Measurements from ENCODE around the gene PDAP1.
A peak's percentile ranks its signal among the peaks of the same experiment; 100 is the strongest.

Gene PDAP1

DNA sequence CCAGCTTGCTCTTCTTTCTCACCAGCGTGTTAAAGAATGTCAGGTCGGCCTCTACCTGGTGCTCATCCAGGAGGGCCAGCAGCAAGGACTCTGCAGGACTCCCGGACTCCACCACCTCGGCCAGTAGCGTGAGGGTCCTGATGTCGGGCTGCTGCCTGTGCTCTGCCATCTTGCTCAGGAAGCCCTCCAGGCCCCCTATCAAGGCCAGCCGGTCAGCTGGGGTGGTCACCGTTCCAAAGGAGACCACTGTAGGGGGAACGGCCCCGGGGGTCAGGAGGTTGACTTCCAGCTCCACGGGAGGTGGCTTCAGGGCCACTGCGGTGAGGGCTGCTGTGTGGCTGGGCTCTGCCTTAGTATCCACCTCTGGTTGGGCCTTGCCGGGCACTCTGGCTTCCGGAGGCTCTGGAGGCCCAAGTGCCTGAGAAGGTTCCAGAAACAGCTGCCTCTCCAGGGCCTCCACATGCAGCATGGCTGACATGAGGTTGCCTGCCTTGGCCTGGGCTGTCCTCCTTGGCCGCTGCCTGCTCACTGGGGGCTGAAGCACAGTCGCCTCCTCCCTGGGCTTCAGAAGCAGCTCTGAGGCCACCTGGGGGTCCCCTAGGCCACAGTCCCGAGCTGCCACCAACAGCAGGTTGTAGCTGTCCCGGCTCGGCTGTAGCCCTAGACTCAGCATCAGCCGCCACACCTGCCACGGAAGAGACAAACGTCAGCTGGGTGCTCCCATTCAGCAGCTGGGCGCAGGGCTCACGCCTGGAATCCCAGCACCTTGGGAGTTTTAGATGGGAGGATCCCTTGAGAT is 16.7 kb upstream of the PDAP1 start:
- no peak for DNase-seq

DNA sequence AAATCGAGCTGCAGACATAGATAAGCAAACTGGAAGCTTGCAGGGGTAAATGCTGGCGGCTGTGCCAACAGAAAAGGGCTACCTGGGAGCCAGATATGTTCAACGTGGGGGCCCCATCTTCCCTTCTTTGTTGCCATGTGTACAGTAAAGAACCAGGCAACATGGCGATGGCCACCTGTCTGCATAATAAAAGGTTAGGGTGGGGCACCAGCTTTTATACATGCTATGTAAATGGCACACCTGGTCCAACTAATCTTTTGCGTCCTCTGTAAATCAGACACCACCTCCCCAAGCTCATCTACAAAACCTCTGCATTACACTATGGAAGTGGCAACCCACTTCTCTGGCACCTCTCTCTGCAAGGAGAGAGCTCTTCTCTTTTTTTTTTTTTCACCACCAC is 14.2 kb upstream of the PDAP1 start:
- DNase-seq = no peak

DNA sequence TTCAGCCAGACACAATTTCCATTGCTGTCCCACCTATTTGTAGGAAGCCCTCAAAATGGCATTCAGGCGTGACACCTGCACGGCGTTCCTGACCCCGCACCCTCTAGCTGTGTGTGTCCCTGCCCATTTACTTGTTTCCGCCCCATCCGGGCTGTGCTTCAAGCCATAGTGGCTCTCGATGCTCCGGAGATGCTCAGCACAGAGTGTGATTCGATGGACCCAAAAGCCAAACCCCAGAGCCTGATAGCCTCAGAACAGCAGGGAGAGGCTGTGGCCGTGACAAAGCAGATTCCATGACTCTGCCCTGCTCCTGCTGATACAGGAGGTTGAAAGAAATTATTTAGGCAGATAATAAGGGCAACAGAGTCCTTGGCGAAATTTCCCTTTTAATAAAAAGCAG is 13.8 kb upstream of the PDAP1 start:
- DNase-seq = no peak

DNA sequence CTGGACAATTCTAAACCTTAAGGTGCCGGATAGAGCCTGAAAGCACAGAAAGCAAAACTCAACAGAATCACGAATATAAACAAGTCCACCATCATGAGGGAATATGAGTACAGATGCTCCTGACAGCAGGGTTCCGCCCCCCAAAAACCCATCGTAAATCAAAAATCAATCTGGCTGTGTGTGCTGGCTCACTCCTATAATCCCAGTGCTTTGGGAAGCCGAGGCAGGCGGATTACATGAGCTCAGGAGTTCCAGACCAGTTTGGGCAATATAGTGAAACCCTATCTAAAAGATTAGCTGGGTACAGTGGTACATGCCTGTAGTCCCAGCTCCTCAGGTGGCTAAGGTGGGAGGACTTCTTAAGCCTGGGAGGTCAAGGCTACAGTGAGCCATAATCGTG is 12.6 kb upstream of the PDAP1 start:
- no peak for DNase-seq

DNA sequence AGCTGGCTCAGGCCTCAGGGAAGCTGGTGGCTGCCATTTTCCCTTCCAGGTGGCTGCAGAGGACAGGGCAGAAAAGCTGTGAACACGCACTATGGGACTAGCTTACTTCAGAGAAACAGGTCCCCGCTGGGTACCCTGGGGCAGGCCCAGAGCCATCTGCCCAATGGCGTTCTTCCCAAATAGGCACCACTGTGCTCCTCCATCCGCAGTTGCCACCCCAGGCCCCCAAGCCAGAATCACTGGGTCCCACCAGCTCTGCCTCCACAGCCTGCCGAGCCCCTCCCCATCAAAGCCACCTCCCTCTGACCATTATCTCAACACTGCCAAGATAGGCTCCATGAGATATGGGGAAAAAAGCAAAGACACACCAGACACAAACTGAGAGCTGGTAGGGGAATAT is 11.8 kb upstream of the PDAP1 start:
- no peak for DNase-seq

DNA sequence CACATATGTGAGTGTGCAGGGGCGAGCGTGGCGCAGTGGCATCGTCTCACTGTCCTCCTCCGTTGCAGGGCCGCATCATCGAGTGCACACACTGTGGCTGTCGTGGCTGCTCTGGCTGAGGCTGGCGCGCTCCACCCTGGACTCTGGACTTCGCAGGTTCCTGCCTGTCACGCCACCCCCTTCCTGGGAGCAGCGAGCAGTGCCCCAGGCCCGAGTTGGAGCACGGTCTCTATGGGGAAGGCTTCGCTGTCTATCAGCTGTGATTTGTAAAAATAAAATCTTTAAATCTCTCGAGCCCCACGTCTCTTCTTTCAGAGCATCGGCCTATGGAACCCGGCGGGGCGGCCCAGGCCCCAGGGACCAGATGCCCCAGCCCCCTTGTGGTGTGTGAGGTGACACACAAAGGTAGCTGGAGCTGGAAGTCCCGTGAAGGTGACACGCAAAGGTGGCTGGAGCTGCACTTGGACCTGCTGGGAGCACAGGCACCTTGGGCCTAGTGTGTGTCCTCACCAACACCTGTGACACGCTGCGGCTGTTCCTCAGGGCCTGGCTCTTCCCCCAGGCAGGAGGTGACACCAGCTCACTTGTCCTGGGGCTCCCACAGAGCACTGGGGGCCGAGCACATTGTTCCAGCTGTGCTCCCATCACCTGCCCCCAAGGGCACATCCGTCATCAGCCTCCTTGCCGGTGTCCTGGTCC is 11.1 kb upstream of the PDAP1 start:
- no peak for DNase-seq

DNA sequence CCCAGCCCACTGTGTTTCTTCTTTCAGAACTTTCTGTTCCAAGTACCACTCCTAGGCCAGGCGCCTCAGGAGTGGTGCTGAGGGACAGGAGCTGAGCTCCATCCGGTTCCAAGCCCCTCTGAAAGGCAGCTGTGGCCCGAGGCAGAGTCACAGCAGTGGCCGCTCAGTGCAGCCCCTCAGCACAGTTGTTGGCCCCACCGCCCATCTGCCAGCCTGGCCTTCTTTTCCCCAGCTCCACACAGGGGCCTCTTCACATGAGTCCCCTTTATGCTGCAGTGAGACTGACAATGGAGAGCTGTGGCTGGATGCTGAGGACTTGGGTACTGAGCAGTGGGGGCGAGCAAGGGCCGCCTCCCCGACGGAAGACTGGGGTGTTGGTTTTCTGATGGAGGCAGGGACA is 9.9 kb upstream of the PDAP1 start:
- DNase-seq = no peak

DNA sequence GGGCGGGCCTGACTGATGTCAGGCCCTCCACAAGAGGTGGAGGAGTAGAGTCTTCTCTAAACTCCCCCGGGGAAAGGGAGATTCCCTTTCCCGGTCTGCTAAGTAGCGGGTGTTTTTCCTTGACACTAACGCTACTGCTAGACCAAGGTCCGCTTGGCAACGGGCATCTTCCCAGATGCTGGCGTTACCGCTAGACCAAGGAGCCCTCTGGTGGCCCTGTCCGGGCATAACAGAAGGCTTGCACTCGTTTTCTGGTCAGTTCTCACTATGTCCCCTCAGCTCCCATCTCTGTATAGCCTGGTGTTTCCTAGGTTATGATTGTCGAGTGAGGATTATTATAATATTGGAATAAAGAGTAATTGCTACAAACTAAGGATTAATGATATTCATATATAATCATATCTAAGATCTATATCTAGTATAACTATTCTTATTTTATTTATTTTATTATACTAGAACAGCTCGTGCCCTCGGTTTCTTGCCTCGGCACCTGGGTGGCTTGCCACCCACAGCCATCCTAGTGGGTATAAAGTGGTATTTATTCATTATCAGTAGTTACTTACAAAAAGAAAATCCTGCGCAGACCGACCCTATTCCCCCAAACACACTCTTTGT is 7.2 kb upstream of the PDAP1 start:
- peak; percentile 31 to 35 for DNase-seq

DNA sequence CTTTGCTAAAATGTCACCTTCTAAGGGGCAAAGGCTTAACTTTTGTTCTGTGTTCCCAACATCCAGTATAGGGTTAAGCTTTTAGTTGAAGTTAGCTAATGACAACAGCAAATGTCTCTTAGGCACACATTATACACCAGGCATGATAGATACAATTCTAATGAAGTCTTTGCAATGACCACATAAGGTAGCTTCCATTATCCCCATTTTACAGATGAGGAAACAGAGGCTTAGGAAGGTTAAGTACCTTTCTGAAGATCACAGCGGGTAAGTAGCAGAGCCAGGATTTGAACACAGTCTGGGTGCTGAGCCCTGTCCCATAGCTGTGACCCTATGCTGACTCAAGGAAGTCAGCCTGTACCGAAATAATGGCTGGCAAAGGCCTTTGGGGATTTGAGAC is 2.2 kb upstream of the PDAP1 start:
- no peak for DNase-seq

DNA sequence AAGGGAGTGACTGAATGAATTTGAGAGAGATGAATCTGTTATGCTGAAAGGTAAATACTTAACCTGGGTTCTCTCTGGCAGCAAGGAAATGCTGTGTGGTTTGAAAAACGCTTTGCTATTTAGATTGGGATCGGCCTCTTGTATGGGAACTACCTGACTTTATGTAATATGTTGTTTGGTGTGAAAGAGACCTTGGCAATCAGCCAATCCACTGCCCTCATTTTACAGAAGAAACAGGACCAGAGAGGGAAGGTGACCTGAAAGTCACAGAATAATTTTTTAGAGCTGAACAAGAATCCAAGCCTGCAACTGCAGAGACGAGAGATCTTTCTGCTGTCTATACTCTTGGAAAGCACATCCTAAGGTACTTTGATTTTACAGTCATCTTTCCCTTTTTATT is 1.4 kb upstream of the PDAP1 start:
- DNase-seq = peak in 1 of 2 donors; percentile 31

DNA sequence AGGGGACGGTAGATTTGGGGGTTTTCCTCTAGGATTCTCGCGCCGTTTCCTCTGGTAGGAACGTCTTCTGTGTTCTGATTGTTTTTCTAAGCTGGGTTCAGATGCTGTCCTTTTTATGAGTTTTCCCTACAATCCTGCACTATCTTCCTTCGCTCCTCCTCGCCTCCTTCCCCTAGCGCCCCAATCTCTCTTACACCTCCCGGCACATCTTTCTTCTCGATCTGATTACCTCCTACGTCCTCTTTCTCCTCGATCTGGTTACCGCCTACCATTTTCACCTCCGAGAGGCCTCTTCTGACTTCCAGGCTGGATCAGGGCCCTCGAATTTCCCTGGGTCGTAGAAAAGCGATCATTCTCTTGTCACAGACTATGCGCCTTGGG is 785 bp upstream of the PDAP1 start:
- DNase-seq = no peak

DNA sequence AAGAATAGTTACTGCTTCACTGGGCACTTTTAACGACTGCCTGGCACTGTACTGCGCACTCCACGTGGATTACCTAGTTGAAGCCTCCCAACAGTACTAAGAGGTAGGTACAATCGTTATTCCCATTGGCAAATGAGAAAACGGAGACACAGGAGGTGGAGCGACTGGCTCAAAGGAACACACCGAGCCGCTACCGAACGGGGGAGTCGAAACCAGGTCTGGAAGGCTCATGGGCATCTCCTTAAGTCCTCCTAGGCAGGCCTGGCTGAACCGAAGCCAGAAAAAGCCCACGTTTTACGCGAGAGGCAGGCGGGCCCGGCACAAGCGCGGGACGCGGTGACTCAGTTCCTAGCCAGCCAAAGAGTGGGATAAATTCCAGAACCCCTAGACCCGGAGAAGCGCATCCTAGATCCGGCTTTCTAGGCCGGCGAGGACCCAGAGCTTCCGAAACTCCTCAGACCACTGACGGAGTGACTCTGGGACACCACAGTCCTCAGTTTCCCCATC is 472 bp downstream of the PDAP1 start:
- peak in 1 of 2 donors; percentile 29 for DNase-seq

DNA sequence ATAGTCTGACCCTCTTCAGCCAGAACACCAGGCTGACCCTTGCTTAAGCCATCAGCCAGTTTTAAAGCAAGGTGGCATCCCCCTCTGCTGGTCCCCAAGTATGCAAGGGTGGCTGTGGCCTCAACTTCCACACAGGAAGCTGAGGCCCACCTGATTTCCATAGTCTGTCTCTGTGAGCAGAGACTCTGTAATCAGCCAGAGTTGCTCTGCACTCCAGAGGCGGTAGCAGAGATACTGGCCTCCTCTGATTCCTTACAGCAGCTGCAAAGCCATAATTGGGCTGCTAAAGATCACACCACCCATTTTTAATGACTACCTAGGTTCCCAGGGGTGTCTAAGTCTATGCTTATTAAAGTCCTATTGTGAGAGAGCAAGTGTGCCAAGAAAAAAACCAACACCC is 1.8 kb downstream of the PDAP1 start:
- no peak for DNase-seq

DNA sequence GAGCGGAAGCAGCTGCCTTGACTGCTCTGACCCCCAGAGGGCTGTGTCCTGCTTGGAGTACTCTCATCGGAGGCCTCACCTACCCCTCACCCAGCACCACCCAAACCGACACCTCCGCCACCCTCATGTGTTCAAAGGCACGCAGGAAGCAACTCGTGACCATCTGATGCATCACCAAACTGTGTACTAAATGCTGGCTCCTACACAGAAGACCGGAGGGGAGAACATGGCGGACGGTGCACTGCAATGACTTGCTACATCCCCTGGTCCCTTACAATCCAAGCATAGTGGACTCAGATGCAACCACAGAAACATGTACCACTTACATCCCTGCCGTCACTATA is 3.4 kb downstream of the PDAP1 start:
- DNase-seq = no peak

DNA sequence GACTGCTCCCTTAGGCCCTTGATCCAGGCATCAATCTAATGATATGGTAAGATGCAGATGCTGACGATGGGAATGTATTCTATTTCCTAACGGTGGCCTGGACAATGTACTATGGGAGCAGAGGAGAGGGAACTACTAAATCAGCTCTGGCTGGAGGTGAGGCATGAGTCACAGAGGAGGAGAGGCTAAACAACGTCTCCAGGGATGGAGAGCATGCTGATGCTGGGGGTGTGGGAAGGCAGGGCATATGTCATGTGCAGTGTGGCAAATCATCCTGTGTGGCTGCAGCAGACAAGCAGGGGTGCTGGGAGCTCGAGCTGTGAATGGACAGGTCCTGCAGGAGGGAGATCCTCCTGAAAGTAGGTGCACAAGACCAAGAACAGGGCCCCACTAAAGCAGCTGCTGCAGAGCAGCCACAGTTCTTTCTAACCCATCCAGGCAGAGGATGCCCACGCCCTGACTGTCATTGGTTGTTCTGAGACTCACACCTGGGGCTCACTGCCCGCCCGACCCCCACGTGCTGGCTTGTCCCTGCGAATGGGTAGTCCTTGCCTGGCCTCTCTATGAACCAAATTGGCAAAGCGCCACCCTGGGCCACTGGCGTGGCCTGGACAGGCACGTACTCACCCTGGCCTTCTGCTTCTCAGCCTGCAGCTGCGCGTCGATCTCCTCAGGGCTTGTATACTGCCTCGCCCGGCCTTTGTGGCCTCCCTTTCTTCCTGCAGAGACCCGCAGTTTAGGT is 4.0 kb downstream of the PDAP1 start:
- DNase-seq = no peak

DNA sequence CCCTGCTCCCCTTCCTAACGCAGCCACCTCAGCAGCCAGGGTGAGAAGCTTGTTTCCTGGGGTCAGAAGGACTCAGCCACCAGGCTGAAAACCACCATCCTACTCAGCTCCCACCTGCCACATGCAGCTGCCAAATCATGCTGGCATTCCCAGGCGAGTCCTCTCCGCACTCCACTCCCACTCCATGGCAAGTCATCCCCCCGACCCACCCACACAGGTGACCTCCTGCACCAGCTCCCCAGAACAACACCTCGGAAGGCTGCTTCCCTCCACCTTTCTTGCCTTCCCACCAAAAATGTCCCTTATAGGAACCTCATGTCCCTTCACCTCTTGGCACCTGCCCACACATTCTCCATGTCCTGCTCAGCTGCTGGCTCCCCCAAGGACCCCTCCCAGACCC is 4.6 kb downstream of the PDAP1 start:
- no peak for DNase-seq

DNA sequence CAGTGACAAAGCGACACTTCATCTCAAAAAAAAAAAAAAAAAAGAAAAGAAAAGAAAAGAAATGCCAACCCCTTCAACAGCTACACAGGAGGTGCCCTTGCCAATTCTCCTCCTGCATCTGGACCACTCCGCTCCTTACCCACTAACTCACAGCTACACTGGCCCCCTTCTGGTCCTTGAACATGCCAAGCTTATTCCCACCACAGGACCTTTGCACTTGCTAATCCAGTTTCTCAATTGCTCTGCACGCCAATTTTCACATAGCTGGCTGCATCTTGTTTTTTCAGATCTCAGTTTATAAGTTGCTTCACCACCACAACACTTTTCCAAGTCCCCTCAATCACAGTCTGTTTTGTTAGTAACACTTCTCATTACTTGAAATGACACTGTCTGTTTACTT is 5.5 kb downstream of the PDAP1 start:
- no peak for DNase-seq

DNA sequence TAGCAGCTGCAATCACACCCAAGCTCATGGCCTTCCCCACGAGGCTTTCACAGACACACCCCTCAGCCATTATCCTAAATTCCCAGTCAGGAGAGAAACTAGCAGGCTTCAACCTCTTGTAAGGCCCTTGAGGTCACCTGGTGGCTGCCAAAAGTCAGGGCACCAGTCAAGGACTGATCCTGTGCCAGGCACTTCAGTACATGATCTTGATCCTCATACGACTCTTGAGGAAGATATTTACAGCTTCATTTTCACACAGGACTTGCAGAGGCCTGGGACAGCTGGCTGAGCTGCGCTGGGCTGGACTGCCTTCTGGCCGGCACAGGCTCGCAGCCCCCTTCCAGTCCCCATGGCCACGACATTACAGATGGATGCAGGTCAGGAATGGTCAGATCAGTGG is 8.8 kb downstream of the PDAP1 start:
- DNase-seq = no peak

DNA sequence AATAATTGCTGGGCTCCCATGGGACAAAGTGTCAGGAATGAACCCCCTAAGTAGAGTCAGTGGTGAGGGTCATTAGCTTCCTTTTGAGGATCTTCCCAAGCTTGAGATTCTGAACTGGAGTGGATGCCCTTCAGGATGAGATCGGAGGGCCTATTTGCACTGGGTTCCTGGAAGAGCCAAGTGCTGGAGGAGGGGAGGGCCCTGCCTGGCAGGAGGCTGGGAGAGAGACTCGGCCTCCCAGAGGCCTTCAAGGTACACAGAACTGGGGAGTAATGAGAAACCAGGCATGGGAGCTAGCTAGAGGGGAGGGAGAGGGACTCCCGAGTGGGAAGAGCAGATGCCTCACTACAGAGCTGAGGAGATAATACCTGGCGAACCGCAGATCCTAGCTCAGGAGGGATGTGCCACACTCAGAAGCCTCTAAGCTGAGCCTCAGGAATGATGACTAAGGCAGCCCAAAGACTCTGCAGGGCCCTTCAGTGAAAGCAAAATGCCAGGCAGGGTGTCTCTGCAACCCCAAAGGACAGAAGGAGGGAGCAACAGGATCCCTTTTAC is 9.4 kb downstream of the PDAP1 start:
- no peak for DNase-seq

DNA sequence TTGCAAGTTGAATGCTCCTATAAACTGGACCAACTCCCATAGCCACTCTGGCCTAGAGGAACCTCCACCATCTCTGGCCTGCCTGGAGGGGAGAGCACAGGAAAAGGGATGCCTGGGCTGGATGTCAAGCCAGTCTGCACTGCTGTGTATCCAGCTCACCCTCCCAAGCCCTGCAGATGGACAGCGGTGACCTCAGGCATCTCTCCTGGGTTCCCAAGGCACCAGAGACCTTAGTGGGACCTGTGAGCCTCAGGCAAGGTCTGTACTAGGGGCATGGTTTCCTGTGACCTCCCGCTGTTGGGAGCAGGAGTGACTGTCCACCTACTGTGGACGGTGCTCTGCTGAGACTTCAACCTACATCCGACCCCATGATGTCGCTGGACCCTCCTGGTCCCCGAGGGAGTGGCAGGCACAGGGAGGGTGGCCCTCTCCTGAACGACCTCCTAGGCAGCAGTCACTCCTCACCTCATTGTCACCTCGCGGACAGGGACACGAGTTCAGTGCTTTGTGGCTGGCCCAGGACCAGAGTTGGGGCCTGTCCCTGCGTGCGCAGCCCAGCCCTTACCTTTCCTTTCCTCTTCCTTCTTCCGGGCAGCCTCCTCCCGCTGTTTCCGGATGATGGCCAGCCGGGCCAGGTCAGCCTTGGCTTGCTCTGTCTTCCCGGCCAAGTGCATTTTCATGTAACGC is 11.0 kb downstream of the PDAP1 start:
- DNase-seq = no peak

DNA sequence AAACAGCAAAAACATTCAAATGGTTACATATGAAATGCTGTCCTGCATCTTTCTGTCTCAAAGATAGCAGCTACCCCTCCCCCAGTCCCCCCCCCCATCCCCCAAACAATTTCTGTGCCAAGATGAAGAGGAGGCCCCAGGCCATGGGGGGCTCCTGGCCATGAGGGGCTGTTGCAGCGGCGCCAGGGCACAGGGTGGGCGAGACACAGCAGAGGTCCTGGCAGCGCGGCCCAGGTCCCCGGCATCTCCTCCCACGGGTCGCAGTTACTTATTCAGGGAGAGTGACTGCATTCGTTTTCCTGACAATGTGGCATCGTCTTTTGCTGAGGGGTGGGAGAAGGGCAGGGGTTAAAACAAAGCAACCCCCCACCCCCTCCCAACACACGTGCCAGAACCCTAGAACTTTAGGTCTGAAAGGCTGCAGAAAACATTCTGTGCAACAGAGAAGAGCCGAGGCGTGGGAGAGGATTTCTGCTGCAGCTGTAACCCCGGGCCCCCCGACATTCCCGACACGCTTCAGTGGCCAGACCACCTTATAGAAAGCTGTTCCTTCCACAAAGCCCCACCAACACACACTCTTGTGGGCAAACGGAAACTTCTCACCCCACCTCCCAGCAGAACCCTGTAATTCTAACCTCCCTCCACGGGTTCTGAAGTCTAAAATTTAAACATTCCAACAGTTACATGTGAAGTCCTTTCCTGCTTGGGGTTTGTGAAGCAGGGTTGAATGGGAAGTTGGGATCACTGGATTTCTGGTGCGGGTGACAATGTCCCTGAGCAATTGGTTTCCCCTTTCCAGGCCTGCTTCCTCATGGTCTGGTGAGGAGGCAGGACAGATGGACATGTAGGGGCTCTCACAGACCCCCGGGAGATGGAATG is 11.7 kb downstream of the PDAP1 start:
- no peak for DNase-seq
